ENCODE data around the gene GLUD1. TPM values are rescaled to one million over a fixed set of nuclear protein-coding genes. Genes with fewer than 3 reads are reported as not detected.
A peak's percentile ranks its signal among the peaks of the same experiment; 100 is the strongest.
"Not testable (repeated sequence)": the region's sequence is repeated elsewhere in the genome, so short reads cannot be mapped to it uniquely, and the experiment has no call there.

The GLUD1 gene
- total RNA-seq, 1 donor: 346 TPM

- TF ChIP-seq, protein P1, sequence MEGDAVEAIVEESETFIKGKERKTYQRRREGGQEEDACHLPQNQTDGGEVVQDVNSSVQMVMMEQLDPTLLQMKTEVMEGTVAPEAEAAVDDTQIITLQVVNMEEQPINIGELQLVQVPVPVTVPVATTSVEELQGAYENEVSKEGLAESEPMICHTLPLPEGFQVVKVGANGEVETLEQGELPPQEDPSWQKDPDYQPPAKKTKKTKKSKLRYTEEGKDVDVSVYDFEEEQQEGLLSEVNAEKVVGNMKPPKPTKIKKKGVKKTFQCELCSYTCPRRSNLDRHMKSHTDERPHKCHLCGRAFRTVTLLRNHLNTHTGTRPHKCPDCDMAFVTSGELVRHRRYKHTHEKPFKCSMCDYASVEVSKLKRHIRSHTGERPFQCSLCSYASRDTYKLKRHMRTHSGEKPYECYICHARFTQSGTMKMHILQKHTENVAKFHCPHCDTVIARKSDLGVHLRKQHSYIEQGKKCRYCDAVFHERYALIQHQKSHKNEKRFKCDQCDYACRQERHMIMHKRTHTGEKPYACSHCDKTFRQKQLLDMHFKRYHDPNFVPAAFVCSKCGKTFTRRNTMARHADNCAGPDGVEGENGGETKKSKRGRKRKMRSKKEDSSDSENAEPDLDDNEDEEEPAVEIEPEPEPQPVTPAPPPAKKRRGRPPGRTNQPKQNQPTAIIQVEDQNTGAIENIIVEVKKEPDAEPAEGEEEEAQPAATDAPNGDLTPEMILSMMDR (IDR thresholded peaks at IDR 0.05; ENCODE audit: insufficient read depth, low read length): no peak
- no peak for DNase-seq (ENCODE audit: low read depth)
- no peak overlapping the region for H3K4me3 ChIP-seq (ENCODE audit: low read depth, low read length)
Measured at GRCh38 chr10:87105446-87106124, 10.9 kb upstream of the GLUD1 start.

DNA sequence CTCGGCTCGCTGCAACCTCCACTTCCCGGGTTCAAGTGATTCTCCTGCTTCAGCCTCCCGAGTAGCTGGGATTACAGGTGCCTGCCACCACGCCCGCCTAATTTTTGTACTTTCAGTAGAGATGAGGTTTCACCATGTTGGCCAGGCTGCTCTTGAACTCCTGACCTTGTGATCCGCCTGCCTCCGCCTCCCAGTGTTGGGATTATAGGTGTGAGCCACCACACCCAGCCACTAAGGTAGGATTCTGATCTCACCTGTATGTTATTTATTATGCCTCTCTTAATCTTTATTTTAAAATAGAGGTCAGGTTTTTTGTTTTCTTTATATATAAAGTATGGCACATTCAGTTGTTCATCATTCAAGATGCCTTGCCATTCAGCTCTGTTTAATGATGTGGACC lies 10.1 kb upstream of the GLUD1 start:
- DNase-seq (ENCODE audit: low read depth); H3K4me3 ChIP-seq (ENCODE audit: low read depth, low read length): not testable (repeated sequence)

GRCh38 chr10:87101996-87102395 lies 7.4 kb upstream of the GLUD1 start:
- TF ChIP-seq, protein P1 (IDR thresholded peaks at IDR 0.05; ENCODE audit: insufficient read depth, low read length): no peak
- no peak overlapping the region for H3K4me3 ChIP-seq (ENCODE audit: low read depth, low read length)
- DNase-seq (ENCODE audit: low read depth): no peak

DNA sequence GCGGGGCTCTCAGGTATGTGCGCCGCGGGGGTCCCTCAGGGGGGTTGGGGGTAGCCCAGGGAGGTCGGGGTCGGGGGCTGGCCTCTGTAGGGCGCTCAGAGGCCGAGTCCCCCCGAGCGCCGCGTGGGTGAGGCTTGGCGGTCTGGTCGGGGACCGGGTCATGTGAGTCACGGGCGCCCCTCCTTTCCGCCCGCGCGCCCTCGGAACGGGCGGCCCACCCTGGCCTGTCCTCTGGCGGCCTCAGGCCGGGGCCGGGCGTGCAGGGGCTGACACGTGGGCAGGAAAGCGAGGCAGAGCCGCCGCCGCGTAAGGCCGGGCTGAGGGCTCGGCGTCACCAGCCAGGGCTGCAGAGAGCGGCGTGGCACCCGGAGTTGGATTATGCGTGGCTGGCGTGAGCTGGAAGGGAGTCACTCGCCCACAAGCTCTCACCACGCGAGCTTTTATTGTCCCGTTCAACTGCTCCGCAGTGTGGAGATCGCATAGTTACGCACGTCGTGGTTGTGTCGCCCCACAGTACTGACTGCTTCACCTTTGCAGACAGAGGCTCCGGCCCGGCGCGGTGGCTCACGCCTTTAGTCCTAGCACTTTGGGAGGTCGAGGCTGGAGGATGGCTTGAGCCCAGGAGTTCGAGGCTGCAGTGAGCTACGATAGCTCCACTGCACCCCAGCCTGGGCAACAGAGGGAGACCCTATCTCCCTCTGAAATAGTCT lies 748 bp upstream of the GLUD1 start:
- peak overlapping the region; percentile 87 for H3K4me3 ChIP-seq (ENCODE audit: low read depth, low read length)
- peak; percentile 81 for DNase-seq (ENCODE audit: low read depth)
- TF ChIP-seq, protein P1 (IDR thresholded peaks at IDR 0.05; ENCODE audit: insufficient read depth, low read length): no peak

GRCh38 chr10:87093632-87094372 lies 841 bp downstream of the GLUD1 start:
- TF ChIP-seq, protein P1 (IDR thresholded peaks at IDR 0.05; ENCODE audit: insufficient read depth, low read length): no peak
- DNase-seq (ENCODE audit: low read depth): peak; percentile 21
- H3K4me3 ChIP-seq (ENCODE audit: low read depth, low read length): peak overlapping the region; percentile 86

DNA sequence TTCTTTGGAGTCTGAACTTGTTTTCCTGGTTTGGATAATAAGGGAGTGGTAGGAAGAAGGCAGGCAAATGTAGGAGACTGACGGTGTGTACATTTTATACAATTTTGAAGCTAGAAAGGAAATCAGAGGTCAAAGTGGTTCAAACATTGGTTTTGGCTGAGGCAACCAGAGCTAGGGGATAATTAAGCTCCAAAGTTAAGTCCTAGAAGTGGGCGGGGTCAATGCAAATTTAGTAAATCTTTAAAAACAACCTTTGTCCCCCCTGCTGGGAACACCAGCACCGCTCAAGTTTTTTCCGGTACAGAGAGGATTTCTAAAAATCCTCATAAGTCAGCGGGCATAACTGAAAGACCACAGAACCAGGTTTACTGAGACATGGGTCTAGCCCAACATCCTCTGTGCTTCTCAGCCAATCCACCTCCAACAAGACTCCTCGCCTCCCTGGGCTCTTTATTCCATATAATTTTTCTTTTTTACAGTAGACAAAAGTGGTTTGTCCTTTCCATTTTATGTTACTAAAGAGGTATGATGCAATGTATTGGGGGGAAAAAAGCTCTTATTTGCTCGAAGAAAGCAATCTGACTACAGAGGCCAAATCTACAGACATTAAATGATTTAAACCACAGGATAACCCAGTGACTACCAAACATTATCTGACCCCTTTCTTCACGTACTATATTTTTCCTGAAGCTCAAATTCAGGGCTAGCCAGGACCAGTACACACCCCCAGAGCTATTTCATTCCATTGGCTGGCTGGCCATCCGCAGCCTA lies 1.6 kb downstream of the GLUD1 start:
- H3K4me3 ChIP-seq (ENCODE audit: low read depth, low read length): peak overlapping the region; percentile 86

More for the DNA sequence above, 1.6 kb downstream of the GLUD1 start:
- TF ChIP-seq, protein P1 (IDR thresholded peaks at IDR 0.05; ENCODE audit: insufficient read depth, low read length): peak; percentile 1
- peak; percentile 39 for DNase-seq (ENCODE audit: low read depth)
